OCI-LY1 (cell line): ENCODE data around the gene UNC93A.

ENCODE experiments used
- EZH2 ChIP-seq: fragments of 200-600 bp; sonication (generic), shearing (Covaris generic); IDR thresholded peaks from 2 replicates; pipeline ENCODE4 v1.8.0; 2017; ENCODE audit warnings: borderline replicate concordance, mixed run types, mild to moderate bottlenecking, antibody characterized with exemption, low read length, moderate library complexity, mixed read lengths
- TF ChIP-seq, protein P1 (sequence below): fragments of 200-600 bp; sonication (generic), shearing (Covaris generic); IDR thresholded peaks from 2 replicates; pipeline ENCODE4 v1.5.1; 2017; ENCODE audit warnings: mild to moderate bottlenecking, antibody characterized with exemption, low read length, moderate library complexity, mixed read lengths

- TF ChIP-seq, protein P1, sequence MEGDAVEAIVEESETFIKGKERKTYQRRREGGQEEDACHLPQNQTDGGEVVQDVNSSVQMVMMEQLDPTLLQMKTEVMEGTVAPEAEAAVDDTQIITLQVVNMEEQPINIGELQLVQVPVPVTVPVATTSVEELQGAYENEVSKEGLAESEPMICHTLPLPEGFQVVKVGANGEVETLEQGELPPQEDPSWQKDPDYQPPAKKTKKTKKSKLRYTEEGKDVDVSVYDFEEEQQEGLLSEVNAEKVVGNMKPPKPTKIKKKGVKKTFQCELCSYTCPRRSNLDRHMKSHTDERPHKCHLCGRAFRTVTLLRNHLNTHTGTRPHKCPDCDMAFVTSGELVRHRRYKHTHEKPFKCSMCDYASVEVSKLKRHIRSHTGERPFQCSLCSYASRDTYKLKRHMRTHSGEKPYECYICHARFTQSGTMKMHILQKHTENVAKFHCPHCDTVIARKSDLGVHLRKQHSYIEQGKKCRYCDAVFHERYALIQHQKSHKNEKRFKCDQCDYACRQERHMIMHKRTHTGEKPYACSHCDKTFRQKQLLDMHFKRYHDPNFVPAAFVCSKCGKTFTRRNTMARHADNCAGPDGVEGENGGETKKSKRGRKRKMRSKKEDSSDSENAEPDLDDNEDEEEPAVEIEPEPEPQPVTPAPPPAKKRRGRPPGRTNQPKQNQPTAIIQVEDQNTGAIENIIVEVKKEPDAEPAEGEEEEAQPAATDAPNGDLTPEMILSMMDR = no peak
- TF ChIP-seq EZH2 = no peak
Measured at GRCh38 chr6:167276772-167277533, 14.2 kb upstream of the UNC93A start.
